Esophagus squamous epithelium (tissue), 5 donors: ENCODE results near the gene CCR9. TPM values are rescaled to one million over a fixed set of nuclear protein-coding genes. Genes with fewer than 3 reads are reported as not detected.

ENCODE experiments used
- DNase-seq: peaks from one replicate; lab custom pipeline; 2025; lab: John Stamatoyannopoulos, UW
- H3K27ac ChIP-seq, 4 donors: fragments of 200-600 bp; sonication (generic); one replicate each; pipeline ENCODE4 v1.5.1; 2016 to 2019; ENCODE audit warnings: mild to moderate bottlenecking in 1 of 4
- H3K27me3 ChIP-seq, 4 donors: fragments of 200-600 bp; sonication (generic); 1 replicate in 3 of 4; 2 replicates in 1 of 4; pipeline versions ENCODE4 v1.5.1 to v1.6.0; 2017 to 2021; ENCODE audit warnings: antibody characterized with exemption in 1 of 4
- H3K36me3 ChIP-seq, 3 donors: fragments of 200-600 bp; sonication (generic); one replicate each; pipeline ENCODE4 v1.5.1; 2016 to 2019
- H3K4me1 ChIP-seq, 3 donors: fragments of 200-600 bp; sonication (generic); one replicate each; pipeline ENCODE4 v1.5.1; 2017 to 2019
- H3K4me3 ChIP-seq, 4 donors: fragments of 200-600 bp; sonication (generic); 1 replicate in 3 of 4; 2 replicates in 1 of 4; pipeline ENCODE4 v1.5.1; 2016 to 2019; ENCODE audit warnings: mild to moderate bottlenecking in 2 of 4, moderate library complexity in 1 of 4
- H3K9me3 ChIP-seq, 3 donors: fragments of 200-600 bp; sonication (generic); one replicate each; pipeline ENCODE4 v1.5.1; 2016 to 2019
- POLR2A ChIP-seq, 4 donors: fragments of 450-650 bp; IDR thresholded peaks; one replicate each; pipeline ENCODE4 v1.6.1; 2017; ENCODE audit warnings: antibody characterized with exemption in 4 of 4, mild to moderate bottlenecking in 4 of 4, moderate library complexity in 3 of 4
- WGBS, 2 donors: methylation state at CpG; one replicate each; pipeline ENCODE4 v1.1.5; 2018; 5-methylcytosine and 5-hydroxymethylcytosine counted together
- intact Hi-C: fragments of 100-400 bp; cut with DNase I; formaldehyde crosslinking; loops from one replicate; pipeline ENCODE4 v1.15.0; 2022
- small RNA-seq, 4 donors: library from RNA; depleted of rRNA; stranded (forward); fragments of <200 nt; gene quantifications; one replicate each; pipeline ENCODE3, GENCODE V24; 2016
- total RNA-seq, 4 donors: library from RNA; depleted of rRNA; stranded (reverse); fragments of >200 nt; gene quantifications; one replicate each; pipeline ENCODE4 v1.1.0, GENCODE V29; 2016
- TF ChIP-seq, protein P1 (sequence below), 6 experiments: fragments of 450-650 bp in 4 of 6; fragments of 200-600 bp in 2 of 6; sonication (generic) in 2 of 6; IDR thresholded peaks; one replicate each; pipeline ENCODE4 v1.5.1; 2016 to 2019; ENCODE audit warnings: antibody characterized with exemption in 6 of 6, mild to moderate bottlenecking in 4 of 6, moderate library complexity in 4 of 6
- donor health status: DM: yes; HTN: yes; CAD: no.

The CCR9 gene
- total RNA-seq, 4 donors from 2014 or later, result not detected

DNA sequence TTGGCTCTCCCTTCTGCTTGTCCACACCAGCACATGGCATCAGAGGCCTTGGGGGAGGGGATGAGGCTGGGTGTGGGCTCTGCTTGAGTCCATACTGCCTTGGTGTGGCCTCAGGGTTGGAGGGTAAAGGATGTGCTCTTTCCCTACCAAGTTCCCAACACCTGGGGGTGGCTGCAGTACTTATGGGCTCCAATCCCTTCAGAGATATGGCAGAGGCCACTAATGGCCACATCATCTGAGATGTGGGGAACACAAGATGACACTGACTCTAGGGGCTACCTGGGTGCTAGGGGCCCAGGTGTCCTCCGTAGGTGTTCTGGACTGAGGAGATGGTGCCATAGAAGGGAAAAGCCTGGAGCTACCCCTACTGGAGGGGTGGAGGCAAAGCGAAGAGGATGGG is 63.8 kb downstream of the CCR9 start:
- H3K9me3 ChIP-seq, result no peaks in the 10 kb centered on the region
- peaks cover 0 to 17% (median 0%) of the 10 kb centered on the region in 3 donors for H3K4me1 ChIP-seq
- no peak for DNase-seq
- intact Hi-C loops, result no loop called here
- peaks cover 15 to 100% (median 59%) of the 10 kb centered on the region in 3 donors for H3K36me3 ChIP-seq
- no peaks in the 10 kb centered on the region for H3K27me3 ChIP-seq
- no peak for TF ChIP-seq POLR2A (IDR thresholded peaks at IDR 0.05)
- TF ChIP-seq, protein P1, sequence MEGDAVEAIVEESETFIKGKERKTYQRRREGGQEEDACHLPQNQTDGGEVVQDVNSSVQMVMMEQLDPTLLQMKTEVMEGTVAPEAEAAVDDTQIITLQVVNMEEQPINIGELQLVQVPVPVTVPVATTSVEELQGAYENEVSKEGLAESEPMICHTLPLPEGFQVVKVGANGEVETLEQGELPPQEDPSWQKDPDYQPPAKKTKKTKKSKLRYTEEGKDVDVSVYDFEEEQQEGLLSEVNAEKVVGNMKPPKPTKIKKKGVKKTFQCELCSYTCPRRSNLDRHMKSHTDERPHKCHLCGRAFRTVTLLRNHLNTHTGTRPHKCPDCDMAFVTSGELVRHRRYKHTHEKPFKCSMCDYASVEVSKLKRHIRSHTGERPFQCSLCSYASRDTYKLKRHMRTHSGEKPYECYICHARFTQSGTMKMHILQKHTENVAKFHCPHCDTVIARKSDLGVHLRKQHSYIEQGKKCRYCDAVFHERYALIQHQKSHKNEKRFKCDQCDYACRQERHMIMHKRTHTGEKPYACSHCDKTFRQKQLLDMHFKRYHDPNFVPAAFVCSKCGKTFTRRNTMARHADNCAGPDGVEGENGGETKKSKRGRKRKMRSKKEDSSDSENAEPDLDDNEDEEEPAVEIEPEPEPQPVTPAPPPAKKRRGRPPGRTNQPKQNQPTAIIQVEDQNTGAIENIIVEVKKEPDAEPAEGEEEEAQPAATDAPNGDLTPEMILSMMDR (IDR thresholded peaks at IDR 0.05), result no peak
- WGBS, 2 donors, result 80 to 90% methylated on average over 2 of the region's 2 CpGs
- peak overlapping the region in 3 of 4 donors; percentile 16 to 67 (median 61) for H3K27ac ChIP-seq
- H3K4me3 ChIP-seq, result no peak overlapping the region

DNA sequence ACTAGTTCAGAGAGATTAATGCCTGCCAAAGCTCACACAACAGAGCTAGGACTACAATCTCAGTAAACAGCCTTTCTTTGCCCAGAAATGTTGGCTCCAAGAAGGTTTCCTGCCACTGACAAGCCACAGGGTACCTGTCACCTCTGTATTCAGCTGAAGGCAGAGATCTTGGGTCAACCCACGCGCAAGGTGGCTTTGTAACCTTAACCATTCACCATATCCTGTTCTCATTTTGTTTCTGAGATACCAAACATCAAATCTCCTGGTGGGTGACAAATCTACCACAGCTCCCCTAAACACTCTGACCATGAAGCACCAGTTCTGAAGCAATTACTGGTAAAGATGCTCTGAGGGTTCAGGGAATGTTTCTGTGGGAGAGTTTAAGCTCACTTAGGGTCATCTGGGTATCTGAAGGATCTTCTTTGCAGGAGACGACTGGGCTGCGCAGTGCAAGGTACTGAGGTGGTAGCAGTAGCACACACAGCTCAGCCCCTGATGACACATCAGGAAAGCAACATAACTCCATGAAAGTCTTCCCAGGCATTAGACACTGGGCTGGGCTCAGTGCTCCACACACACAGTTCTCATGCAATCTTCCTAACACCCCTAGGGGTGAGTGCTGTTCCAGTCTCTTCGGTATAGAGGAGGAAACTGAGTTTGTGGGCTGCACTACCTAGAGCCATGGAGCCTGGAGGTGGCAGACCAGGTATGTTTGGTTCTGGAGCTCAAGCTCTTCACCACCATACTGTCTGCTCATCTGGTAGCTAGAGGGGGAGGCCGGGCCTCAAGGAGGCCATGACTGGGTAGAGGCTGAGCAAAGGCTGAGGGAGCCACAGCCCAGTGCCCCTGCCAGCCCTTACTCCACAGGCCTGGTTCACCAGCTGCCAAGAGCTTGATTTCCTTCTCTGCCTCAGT is 64.6 kb downstream of the CCR9 start:
- DNase-seq, result no peak
- WGBS, 2 donors, result 83 to 98% methylated on average over 4 to 5 of the region's 6 CpGs
- Histone ChIP-seq H3K27me3 (no peaks in the 10 kb centered on the region), H3K27ac (peak overlapping the region in 2 of 4 donors; percentile 61 to 67), H3K36me3 (peaks cover 19 to 100% (median 60%) of the 10 kb centered on the region in 3 donors), H3K4me1 (peaks cover 0 to 17% (median 0%) of the 10 kb centered on the region in 3 donors), H3K4me3 (no peak overlapping the region), H3K9me3 (no peaks in the 10 kb centered on the region)
- intact Hi-C loops, result no loop called here
- TF ChIP-seq, protein P1 (IDR thresholded peaks at IDR 0.05), result no peak
- TF ChIP-seq POLR2A (IDR thresholded peaks at IDR 0.05), result peak in 1 of 4 donors; percentile 19

DNA sequence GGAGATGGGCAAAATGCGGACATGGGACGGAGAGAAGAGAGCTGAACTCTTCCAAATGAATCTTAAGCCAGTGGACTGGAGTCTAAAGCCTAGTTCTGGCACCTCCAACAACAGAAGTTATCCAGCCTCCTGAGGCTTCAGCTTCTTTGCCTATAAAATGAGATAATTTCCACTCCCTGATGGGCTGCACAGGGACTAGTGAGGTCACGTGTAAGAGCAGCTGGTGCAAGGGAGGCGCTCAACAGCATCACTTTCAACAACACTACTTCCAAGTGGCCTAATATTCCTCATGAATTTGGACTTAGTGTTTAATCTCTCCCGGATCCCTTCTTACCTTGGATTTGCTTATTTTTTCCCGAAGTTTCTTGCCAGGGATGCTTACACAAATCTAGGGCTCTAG is 65.6 kb downstream of the CCR9 start:
- peak overlapping the region in 1 of 4 donors; percentile 54 for H3K27ac ChIP-seq
- peaks cover 19 to 100% (median 56%) of the 10 kb centered on the region in 3 donors for H3K36me3 ChIP-seq
- 84 to 93% methylated on average over 6 of the region's 6 CpGs for WGBS, 2 donors

DNA sequence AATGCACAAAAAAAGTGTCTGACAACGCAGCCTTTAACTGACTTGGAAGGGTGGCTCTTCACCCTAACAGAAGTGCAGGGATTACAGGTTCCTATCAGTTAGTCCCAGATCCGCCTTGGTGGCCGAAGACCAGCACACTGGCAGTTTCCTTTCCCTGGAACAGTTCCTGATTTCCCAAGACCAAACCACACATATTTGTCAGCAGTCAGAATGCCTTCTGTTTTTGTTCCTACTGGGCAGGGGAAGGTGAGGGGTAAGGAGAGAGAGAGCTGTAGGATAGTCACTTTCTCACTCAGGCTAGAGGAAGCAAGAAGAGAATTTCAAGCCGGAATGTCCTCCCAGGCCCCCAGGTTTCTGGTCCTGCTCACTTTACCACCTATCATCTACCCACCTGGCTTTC is 66.1 kb downstream of the CCR9 start:
- no peak overlapping the region for H3K27ac ChIP-seq
- WGBS, 2 donors, result 68 to 90% methylated on average over 4 of the region's 4 CpGs
- H3K36me3 ChIP-seq, result peaks cover 19 to 100% (median 51%) of the 10 kb centered on the region in 3 donors
- H3K27me3 ChIP-seq, result no peaks in the 10 kb centered on the region
- TF ChIP-seq, protein P1 (IDR thresholded peaks at IDR 0.05), result no peak
- no peak for TF ChIP-seq POLR2A (IDR thresholded peaks at IDR 0.05)
- H3K4me1 ChIP-seq, result peaks cover 0 to 19% (median 0%) of the 10 kb centered on the region in 3 donors
- H3K4me3 ChIP-seq, result no peak overlapping the region
- H3K9me3 ChIP-seq, result no peaks in the 10 kb centered on the region
- DNase-seq, result no peak
- intact Hi-C loops, result no loop called here

More for the DNA sequence above, 65.6 kb downstream of the CCR9 start:
- Histone ChIP-seq H3K27me3 (no peaks in the 10 kb centered on the region), H3K9me3 (no peaks in the 10 kb centered on the region), H3K4me3 (no peak overlapping the region), H3K4me1 (peaks cover 0 to 17% (median 0%) of the 10 kb centered on the region in 3 donors)
- DNase-seq, result no peak
- no peak for TF ChIP-seq POLR2A (IDR thresholded peaks at IDR 0.05)
- TF ChIP-seq, protein P1 (IDR thresholded peaks at IDR 0.05), result no peak
- intact Hi-C loops, result no loop called here

Small RNA genes lying within 50 kb of the gene (small RNA-seq; reads per million reads assigned to genes)
- 0 reads per million in 4 donors for gene RF00019

Other genes starting within 250 kb of the CCR9 start
- gene SACM1L, start 197.1 kb upstream of the CCR9 start, total RNA-seq, result 10 to 100 TPM; 22.7 to 42.2 (median 27.2) TPM
- under 1 TPM in 3 of 4 donors, not detected in 1; 0.04 to 0.32 (median 0.19) TPM for gene SLC6A20, start 90.0 kb upstream of the CCR9 start, total RNA-seq
- 10 to 100 TPM in 2 of 4 donors, 1 to 10 TPM in 2; 6.4 to 14.3 (median 12.0) TPM for gene LZTFL1, start 44.4 kb upstream of the CCR9 start, total RNA-seq
- gene CXCR6, start 56.9 kb downstream of the CCR9 start, total RNA-seq, result 10 to 100 TPM in 1 of 4 donors, 1 to 10 TPM in 3; 1.7 to 12.0 (median 4.4) TPM
- 10 to 100 TPM; 17.8 to 33.3 (median 25.0) TPM for gene FYCO1, start 109.3 kb downstream of the CCR9 start, total RNA-seq
- gene XCR1, start 140.9 kb downstream of the CCR9 start, total RNA-seq, result under 1 TPM in 3 of 4 donors, not detected in 1; 0.08 to 0.19 (median 0.12) TPM